ENCODE measurements around the gene CNOT1.

- TF ChIP-seq CTCF (IDR thresholded peaks at IDR 0.05; ENCODE audit: low read depth, low read length) (no peak), POLR2A (IDR thresholded peaks at IDR 0.05; ENCODE audit: extremely low read depth, insufficient read length) (no peak)
- TF ChIP-seq, protein P1, sequence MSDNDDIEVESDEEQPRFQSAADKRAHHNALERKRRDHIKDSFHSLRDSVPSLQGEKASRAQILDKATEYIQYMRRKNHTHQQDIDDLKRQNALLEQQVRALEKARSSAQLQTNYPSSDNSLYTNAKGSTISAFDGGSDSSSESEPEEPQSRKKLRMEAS (IDR thresholded peaks at IDR 0.05; ENCODE audit: low read depth, low read length), result no peak
Measured at GRCh38 chr16:58485184-58485887, 144.3 kb downstream of the CNOT1 start.

Measured in NB4 (cell line).